ENCODE data around the gene EP400.

GRCh38 chr12:131903270-131904255 lies 46.2 kb upstream of the EP400 start:
- TF ChIP-seq SPI1 (IDR thresholded peaks at IDR 0.05; ENCODE audit: low read depth, low read length) (no peak), POLR2A (IDR thresholded peaks at IDR 0.05; ENCODE audit: low read depth, low read length) (no peak), POLR2AphosphoS5 (IDR thresholded peaks at IDR 0.05; ENCODE audit: low read depth, low read length) (no peak), TAF1 (IDR thresholded peaks at IDR 0.05; ENCODE audit: low read depth, low read length) (no peak)

All from GM12891 (cell line).